DMS153 (cell line): ENCODE results near the gene ATP1A4.
"Not testable (repeated sequence)": the region's sequence is repeated elsewhere in the genome, so short reads cannot be mapped to it uniquely, and the experiment has no call there.

ENCODE experiments used
- DNase-seq: peaks from one replicate; lab custom pipeline; 2025; lab: John Stamatoyannopoulos, UW

The ATP1A4 gene

DNA sequence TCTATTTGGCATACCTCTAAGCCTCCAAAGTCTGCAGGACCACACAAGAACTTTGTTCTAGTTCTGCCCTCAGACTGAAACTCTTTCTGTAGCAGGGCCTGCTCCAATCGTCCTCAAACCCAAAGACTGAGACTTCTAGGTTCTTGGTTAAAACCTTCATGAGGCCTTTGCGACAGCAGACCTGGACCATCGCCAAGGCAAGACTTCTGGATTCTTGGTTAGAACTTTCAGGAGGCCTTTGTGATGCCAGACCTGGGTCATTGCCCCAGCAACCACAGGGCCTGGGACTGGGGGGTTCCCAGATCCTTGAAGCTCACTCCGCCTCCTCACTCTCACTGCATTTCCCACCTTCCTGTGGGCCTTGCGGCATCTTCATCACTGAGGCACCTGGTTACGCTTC is at the start of gene ATP1A4:
Gene ATP1A4 (plus strand): TSS at position 301 of the 400 bp plus-strand sequence. CDS start 438 bp downstream, outside the sequence.
- no peak for DNase-seq

DNA sequence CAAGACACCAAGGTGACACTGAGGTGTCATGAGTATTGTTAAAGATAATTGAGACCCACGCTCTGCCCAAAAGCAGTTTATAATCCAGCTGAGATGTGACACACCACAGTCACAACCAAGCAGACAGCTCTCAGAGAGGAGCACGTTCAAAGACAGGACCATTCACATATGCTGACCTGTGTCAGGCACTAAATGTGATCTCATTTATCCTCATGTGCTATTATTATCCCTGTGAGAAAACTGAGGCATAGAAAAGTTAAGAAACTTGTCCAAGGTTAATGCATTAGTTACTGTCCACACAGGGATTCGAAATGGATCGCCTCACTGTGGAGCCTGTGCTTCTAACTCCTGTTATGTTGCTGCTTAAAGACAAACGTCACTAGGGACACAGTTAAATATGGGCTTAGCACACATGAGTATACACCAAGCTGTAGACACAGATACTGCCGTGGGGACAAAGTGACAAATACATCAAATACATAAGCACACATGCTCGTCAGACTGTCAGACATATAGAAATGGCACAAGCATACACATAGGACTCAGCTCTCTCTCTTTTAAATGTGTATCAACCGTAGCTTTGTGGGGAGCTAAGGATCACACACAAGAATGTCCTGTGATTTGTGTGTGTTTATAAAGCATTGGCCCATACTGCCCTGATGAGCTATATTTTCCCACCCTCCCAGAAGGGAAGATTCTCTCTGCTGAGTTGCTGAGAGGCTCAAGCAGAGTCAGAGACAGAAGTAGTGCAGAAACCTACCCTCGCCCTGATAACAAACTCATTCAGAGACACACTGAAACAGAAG is 49.5 kb upstream of the ATP1A4 start:
- DNase-seq, result no peak

DNA sequence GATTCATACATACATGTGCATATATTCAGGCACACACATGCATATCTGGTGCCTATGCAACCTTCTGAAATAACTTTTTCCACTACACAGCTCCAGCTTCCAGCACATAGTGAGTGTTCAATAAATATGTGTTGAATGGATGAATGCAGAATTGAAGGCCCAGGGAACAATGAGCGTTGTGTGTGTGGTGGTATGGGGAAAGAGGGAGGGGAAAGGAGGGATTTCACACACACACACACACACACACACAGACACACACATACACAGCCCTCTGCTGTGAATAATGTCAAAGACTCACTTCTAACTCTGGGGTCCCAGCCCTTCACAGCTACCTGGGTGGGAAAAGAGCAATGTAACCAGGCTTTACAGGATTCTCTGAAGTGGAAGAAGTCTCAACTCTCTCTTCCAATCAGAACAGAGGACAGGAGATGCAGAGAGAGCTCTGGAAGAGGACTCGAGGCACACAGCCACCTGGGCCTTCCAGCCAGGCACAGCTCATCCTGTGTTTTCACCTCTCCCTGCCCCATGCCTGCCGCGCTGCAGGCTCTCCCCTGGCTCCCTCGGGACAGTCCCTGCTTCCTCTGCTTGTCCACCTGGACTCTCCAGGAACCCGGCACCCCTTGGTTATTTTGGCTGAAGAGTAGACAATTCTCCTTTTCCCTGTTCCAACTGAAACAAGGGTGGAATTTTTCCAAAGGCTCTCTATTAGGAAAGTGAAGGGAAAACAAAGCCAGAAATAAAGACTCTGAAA is 47.6 kb upstream of the ATP1A4 start:
- no peak for DNase-seq

DNA sequence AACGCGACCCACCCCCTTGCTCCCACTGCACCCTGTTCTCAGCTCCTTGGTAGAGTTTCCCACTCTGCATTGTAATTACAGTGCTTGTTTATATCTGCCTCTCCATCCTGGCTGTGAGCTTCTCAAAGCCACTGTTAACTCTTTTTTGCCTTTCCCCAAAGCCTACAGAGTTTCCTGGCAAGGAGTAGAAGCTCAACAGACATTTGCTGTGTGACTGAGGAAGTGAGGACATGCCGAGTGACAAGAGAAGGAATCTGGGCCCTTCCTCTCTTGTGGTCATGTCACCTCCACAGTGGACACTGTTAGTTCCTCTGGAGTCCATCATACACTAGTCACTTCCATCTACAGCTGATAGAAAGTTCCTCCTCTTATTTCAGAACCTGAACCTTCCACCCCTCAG is 46.9 kb upstream of the ATP1A4 start:
- no peak for DNase-seq

DNA sequence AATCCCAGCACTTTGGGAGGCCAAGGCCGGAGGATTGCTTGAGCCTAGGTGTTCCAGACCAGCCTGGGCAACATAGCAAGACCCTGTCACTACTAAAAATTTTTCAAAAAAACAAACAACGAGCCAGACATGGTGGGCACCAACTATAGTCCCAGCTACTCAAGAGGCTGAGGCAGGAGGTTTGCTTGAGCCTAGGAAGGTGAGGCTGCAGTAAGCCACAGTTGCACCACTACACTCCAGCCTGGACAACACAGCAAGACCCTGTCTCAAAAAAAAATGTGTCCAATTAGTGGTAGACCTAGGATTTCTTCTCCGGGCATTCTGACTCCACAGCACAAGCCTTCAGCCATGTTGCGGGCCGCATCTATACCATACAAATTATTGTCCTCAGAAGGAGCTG is 46.2 kb upstream of the ATP1A4 start:
- no peak for DNase-seq

DNA sequence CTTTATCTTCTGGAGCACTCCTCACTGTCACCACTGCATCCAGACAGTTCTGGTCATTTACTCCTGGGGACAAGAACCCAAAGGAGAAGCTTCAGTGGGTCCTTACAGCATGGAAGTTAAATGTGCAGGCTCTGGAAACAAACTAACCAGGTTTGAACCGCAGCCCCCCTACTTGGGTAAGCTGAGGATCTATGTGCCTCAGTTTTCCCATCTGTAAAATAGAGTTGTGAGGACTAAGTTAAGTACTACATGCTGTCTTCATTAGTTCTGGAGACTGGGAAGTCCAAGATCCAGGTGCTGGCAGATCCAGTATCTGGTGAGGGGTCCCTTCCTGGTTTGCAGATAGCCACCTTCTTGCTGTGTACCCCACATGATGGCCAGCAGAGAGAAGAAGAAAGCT is 43.9 kb upstream of the ATP1A4 start:
- DNase-seq, result no peak

DNA sequence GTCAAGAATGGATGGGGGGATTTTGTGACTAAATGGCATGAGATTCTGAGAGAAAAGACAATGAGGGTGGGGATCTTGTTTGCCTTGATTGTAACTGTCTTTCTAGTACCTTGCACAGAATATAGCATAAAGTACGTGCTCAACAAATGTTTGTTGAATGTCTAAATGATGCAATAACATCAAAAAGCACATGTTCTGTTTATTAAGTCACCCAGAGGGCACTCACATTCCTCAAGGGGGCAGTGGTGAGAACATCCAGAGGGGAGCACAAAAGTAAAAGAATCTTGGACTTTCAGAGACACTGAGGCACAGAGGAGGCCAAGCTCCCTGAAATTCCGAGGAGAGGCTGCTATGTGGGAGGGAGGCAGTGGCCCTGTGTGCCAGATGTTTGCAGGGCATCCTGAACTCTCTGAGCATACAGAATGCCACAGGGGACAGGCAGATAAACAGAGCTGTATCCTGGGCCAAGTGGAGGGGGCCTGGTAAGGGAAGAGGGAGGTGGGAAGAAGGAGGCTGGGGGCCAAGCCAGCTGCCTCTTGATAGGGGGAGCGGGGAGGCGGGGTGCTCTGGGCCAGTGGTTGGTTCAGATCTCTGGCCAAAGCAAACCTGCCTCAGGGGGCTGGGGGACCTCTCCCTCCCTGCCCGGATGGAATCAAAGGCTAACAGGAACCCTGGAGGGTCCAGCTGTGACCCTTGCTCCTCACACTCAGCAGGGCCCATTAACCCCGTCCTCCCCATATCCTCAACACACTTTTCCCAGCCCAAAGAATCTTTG is 42.3 kb upstream of the ATP1A4 start:
- DNase-seq, result no peak

DNA sequence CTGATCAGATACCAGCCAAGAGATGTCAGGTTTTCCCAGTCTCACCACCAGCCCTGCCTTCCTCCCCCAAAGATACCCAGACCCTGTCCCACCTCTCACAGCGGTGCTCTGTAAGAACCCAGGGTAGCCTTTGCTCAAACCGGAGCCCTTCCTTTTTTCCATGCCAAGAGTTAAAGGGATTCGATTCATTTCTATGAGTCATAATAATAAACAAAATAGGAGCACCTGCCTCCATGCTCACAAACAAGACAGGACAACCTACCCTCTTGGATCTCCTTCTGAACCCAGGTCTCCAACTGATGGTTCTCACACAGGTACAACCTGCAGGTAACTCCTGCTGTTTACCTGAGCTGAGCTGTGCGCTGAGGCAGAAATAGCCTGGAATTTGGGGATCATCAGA is 41.7 kb upstream of the ATP1A4 start:
- no peak for DNase-seq

DNA sequence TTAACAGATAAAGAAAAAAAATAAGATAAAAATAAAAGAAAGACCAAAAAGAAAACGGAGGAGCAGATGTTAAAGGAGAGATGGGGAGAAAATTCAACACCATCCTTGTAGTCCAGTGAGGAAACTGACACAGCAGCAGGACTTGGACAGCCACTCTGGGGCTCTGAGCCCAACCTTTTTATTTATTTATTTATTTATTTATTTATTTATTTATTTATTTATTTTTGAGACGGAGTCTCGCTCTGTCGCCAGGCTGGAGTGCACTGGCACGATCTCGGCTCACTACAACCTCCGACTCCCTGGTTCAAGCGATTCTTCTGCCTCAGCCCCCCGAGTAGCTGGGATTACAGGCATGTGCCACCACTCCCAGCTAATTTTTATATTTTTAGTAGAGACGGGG is 39.9 kb upstream of the ATP1A4 start:
- not testable (repeated sequence) for DNase-seq

DNA sequence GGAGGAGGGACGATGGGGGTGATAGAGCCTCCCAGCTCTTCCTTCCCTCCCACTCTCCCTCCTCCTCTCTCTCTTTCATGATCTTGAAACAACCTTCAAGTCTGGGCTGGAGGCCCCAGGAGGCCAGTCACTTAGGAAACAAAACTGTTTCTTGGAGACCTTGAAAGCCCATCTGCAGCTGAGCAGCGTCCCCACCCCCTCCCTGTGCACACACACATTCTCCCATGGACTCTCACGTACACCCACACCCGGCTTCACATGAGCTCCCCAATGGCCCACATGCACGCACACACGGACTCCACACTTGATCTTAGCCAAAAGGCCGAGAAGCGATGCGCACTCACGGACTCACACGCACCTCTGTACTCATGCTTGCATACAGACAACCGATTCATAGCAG is 39.0 kb upstream of the ATP1A4 start:
- DNase-seq, result no peak

DNA sequence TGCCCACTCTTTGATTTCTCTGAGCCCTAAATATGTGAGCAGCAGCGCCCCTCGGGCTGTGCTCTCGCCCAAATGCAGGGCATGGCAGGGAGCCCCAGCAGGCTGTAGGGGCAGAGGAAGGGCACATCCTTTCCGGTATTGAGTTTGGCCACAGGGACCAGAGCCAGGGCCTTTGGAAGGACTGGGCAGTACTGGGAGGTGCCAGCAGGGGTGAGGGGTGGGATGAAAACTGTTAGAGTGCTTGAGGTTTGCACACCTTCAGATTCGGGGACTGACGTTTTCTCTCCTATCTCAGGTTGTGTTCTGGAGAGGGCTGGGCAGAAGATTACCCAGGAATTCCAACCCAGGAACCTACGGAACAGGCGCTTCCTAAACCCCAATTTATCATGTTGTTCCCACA is 38.0 kb upstream of the ATP1A4 start:
- DNase-seq, result no peak

DNA sequence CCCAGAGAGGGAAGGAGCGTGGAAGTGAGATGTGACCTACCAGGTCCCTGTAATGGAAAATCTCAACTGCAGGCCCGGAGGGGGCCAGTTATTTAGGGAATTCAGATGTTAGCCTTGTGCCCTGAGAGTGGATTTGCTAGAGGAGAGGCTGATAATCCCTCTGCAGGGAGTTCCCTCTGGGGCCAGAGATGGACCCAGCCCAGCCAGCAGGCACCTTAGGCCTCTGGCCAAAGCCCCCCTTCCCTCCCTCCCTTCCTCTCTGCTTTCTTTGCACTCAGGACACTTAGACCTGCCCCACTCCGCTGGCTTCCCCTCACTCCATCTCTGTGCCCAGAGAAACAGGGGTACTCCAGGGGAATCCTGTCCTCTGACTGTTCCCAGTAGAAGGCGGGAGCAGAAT is 37.3 kb upstream of the ATP1A4 start:
- no peak for DNase-seq

DNA sequence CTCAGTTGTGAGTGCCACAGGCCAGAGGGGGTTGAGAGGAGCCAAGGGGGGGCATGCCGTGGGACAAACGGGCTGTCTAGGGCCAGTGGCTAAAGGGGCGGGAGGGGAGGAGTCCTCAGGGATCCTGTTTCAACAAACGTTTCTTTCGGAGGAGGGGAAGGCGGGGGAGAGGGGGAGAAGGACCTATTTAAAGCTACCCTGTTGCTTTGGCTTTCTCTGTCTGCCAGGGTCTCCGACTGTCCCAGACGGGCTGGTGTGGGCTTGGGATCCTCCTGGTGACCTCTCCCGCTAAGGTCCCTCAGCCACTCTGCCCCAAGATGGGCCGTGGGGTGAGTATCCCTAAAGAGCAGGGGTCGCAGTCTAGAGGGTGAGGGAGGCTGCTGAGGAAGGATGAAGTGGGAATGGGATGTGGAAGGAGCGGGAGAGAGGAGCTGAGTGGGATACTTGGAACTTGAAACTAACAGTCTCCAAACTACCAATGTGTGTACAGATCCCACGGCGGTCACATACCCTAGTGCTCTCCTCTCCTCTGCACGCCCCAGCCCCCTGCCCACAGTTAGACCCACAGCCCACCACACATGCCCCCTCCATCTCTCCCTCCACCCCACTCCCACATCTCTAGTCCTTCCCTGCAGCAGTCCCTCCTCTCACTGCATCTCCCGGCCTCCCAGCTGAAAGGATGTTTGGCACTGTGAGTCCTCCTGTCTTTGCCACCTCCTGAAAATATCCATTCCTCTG is 35.7 kb upstream of the ATP1A4 start, which contains the start of gene ATP1A2:
Gene ATP1A2 (plus strand): TSS at position 215 of the 738 bp plus-strand sequence. CDS start 103 bp downstream, at position 318.
- DNase-seq, result no peak

DNA sequence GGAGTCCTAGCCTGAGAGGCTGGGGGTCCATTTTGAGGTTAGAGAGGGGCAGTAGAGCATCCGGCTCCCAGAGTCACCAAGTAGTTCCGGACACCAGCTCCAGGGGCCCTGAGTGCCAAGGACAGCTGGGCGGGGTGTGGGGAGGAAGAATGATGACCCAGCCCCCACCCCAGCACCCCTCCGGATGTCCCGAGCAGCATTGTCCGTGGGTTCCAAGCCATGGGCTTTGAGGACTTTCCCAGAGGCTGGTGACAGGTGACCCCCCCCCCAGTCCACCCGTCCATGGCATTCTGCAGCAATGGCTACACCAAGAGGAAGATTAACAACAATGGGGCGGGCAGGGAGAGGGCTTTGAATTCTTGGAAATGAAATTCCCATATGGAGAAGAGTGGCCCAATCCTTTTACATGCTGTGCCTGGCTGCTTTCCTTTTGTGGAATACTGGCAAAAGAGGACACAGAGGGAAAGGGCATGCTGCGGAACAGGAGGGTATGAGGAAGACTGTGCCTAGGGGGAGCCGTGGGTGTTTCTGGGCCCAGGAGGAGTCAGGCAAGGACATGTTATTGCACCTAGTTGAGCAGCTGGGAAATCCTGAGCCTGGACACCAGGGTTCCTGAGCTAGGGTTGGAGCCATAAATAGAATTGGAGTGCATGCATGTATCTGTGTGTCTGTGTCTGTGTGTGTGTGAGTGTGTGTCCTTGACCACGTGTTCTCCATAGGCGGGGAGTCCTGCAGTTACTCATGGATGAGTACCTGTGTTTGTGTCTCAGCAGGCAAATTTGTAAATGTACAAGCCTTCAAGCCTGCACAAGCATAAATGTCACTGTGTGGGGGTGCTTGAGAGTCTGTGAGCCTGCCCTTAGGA is 34.9 kb upstream of the ATP1A4 start:
- no peak for DNase-seq

DNA sequence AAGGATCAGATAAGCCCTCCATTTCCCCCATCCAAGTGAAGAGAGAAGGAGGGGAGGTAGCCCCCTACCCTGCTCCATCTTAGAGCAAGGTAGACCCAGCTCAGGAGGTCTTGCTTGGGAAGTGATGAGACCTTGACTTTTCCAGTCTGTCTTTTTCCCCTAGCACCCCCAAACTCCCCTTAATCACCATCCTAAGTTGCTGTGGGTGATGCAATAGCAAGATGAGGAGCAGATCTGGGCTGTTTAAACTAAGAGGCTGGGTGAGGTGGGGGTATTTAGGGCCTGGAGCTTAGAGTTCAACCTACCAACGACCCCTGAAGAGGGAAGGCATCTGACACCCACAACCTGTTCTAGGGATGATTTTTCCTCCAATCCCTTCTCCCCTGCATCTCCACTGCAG is 34.1 kb upstream of the ATP1A4 start:
- no peak for DNase-seq

DNA sequence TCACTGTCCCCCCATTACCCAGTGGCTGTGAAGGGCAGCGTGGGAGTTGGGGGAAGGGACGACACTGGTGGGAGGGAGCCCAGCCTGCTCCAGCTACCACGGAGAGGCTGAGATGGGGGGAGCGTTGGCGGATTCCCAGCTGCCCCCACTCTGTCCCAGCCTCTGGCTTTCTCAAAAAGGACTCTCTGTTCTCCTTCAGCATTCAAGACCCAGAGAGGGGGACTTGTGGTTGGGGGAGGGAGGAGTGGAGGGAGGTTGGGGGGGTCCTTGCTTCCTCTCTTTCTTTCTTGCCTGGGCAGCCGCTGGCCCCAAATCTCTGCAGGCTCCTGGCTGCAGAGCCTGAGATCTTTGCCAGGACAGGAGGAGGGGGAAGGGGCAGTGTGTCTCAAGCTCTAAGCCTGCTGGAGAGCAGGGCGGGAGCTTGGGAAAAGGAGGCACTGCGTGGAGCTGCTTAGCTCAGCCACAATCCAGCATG is 33.7 kb upstream of the ATP1A4 start:
- no peak for DNase-seq

DNA sequence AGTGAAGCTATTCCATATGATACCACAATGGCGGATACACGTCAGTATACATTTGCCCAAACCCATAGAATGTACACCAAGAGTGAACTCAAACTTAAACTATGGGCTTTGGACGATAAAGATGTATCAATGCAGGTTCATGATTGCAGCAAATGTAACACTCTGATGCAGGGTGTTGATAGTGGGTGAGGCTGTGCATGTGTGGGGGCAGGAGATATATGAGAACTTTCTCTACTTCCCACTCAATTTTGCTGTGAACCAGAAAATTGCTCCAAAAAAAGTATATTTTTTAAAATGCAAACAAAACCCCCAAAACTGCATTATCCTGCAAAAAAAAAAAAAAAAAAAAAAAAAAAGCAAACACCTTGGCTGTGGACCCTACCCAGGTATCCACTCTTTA is 32.5 kb upstream of the ATP1A4 start:
- no peak for DNase-seq

DNA sequence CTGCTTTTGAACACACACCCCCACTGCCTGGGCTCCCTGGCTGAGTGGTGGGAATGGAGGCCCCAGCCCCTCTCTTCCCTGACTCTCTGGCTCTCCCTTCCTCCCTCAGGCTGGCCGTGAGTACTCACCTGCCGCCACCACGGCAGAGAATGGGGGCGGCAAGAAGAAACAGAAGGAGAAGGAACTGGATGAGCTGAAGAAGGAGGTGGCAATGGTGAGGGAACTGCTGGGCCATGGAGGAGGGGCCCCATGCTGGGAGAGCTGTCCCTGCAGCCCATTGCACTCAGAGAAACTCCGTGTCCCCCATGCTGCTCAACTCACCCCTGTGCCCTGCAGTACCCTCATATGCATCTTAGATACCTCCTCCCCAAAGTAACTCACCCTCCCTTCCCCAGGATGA is 30.6 kb upstream of the ATP1A4 start:
- no peak for DNase-seq

DNA sequence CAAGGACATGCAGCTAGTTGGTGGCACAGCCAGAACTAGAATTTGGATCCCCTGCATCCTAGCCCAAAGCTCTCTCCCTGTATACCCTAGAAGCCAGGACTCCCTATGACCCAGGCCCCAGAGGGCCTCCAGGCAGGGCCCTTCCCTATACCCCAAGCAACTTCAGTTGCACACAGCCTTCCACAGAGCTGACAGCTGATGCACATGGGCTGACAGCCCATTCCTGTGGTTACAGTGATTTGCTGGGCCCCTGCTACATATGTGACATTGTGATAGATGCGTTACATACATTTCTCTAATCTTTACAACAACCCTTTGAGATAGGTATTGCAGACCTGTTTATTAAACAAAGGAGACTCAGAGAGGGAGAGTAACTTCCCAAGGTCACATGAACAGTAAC is 30.0 kb upstream of the ATP1A4 start:
- DNase-seq, result no peak

DNA sequence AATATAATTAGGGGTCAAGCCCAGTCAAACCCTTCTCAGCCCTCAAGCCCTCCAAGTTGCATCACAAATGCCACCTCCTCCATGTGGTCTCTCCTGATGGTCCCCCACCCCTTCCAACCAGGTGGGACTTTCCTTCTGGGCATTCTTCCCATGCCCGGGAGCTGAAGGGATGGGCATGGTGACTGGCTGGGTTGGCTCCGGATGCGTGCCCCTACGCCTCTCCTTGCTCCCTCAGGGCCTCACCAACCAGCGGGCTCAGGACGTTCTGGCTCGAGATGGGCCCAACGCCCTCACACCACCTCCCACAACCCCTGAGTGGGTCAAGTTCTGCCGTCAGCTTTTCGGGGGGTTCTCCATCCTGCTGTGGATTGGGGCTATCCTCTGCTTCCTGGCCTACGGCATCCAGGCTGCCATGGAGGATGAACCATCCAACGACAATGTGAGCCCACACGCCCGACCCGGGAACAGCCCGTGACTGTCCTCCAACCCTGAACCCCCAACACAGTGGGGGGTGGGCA is 28.4 kb upstream of the ATP1A4 start:
- no peak for DNase-seq

DNA sequence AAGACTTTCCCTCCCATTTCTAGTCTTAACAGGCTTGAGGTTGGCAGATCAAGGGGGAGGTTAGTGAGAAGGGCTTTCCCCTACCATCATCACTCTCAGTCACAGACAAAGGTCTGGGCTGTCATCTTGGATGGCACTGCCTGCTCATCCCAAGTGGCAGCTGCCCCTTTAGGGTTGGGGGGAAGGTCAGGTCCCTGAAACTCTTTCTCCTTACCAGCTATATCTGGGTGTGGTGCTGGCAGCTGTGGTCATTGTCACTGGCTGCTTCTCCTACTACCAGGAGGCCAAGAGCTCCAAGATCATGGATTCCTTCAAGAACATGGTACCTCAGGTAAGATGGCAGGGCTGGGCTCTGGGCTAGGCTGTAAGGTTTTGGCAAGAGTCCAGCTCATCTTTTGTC is 27.7 kb upstream of the ATP1A4 start:
- no peak for DNase-seq
